ENCODE measurements around the gene PNKD. TPM values are rescaled to one million over a fixed set of nuclear protein-coding genes. Genes with fewer than 3 reads are reported as not detected.
"Not testable (repeated sequence)": the region's sequence is repeated elsewhere in the genome, so short reads cannot be mapped to it uniquely, and the experiment has no call there.

Gene PNKD
- total RNA-seq, 1 donor from 2014 or later, result 28.9 TPM

DNA sequence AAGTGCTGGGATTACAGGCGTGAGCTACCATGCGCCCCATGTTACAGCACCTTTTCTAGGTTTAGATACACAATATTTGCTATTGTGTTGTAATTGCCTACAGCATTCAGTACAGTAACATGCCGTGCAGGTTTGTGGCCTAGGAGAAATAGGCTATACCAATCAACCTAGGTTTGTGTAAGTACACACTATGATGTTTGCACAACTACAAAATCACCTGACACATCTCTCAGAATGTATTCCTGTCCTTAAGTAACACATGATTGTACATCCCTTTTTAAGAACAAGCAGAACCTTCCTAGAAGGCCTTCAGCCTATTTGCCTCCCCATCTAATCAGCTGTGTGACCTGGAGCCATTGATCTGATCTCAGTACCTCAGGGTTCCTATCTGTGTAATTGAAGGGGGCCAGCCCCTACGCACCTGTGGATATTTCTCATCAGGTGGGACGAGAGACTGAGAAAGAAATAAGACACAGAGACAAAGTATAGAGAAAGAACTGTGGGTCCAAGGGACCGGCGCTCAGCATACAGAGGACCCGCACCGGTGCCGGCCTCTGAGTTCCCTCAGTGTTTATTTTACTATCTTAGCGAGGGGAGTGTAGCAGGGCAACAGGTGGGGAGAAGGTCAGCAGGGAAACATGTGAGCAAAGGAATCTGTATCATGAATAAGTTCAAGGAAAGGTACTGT is 40.7 kb downstream of the PNKD start:
- no peak overlapping the region for H3K4me3 Mint-ChIP-seq (ENCODE audit: unreplicated experiment)
- H3K9me3 Mint-ChIP-seq (ENCODE audit: low read depth), result no peaks in the 10 kb centered on the region
- H3K27me3 Mint-ChIP-seq (ENCODE audit: low read depth), result peaks cover 3% of the 10 kb centered on the region
- peaks cover 1% of the 10 kb centered on the region for H3K4me1 Mint-ChIP-seq (ENCODE audit: low read depth)
- no peak overlapping the region for H3K27ac Mint-ChIP-seq (ENCODE audit: unreplicated experiment)
- no peaks in the 10 kb centered on the region for H3K36me3 Mint-ChIP-seq (ENCODE audit: low read depth)
- DNase-seq (ENCODE audit: low spot score), result no peak
- TF ChIP-seq, protein P1, sequence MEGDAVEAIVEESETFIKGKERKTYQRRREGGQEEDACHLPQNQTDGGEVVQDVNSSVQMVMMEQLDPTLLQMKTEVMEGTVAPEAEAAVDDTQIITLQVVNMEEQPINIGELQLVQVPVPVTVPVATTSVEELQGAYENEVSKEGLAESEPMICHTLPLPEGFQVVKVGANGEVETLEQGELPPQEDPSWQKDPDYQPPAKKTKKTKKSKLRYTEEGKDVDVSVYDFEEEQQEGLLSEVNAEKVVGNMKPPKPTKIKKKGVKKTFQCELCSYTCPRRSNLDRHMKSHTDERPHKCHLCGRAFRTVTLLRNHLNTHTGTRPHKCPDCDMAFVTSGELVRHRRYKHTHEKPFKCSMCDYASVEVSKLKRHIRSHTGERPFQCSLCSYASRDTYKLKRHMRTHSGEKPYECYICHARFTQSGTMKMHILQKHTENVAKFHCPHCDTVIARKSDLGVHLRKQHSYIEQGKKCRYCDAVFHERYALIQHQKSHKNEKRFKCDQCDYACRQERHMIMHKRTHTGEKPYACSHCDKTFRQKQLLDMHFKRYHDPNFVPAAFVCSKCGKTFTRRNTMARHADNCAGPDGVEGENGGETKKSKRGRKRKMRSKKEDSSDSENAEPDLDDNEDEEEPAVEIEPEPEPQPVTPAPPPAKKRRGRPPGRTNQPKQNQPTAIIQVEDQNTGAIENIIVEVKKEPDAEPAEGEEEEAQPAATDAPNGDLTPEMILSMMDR (IDR thresholded peaks at IDR 0.05), result no peak

DNA sequence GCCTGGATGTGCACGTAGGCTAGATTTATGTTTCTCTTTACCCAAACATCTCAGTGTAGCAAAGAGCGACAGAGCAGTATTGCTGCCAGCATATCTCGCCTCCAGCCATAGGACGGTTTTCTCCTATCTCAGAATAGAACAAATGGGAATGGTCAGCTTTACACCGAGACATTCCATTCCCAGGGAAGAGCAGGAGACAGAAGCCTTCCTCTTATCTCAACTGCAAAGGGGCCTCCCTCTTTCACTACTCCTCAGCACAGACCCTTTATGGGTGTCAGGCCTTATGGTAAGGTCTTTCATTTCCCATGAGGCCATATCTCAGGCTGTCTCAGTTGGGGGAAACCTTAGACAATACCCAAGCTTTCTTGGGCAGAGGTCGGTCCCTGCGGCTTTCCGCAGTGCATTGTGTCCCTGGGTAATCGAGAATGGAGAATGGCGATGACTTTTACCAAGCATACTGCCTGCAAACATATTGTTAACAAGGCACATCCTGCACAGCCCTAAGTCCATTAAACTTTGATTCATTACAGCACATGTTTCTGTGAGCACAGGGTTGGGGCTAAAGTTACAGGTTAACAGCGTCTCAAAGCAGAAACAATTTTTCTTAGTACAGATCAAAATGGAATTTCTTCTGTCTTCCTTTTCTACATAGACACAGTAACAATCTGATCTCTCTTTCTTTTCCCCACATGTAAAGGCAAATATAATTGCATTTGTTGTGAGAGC is 41.4 kb downstream of the PNKD start:
- H3K4me3 Mint-ChIP-seq (ENCODE audit: unreplicated experiment); H3K4me1 Mint-ChIP-seq (ENCODE audit: low read depth); H3K36me3 Mint-ChIP-seq (ENCODE audit: low read depth); H3K27ac Mint-ChIP-seq (ENCODE audit: unreplicated experiment); DNase-seq (ENCODE audit: low spot score); H3K9me3 Mint-ChIP-seq (ENCODE audit: low read depth); H3K27me3 Mint-ChIP-seq (ENCODE audit: low read depth): not testable (repeated sequence)

DNA sequence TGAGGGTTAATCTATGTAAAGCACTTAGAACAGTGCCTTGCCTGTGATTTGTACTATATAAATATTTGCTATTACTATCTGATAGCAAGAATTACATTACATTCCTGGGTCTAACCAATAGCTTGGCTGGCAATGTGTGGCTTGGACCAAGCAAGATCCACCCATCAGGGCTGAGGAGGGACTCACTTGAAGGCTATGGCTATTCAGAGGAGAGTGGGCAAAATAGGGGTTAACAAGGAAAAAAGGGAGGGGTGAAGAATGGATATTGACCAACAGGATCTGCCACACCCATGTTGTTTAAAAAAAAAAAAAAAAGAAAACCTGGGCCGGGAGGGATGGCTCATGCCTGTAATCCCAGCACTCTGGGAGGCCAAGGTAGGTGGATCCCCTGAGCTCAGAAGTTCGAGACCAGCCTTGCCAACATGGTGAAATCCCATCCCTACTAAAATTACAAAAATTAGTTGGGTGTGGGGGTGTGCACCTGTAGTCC is 42.0 kb downstream of the PNKD start:
- Mint-ChIP-seq H3K27ac (ENCODE audit: unreplicated experiment) (no peak overlapping the region), H3K4me1 (ENCODE audit: low read depth) (peaks cover 6% of the 10 kb centered on the region), H3K9me3 (ENCODE audit: low read depth) (no peaks in the 10 kb centered on the region), H3K36me3 (ENCODE audit: low read depth) (no peaks in the 10 kb centered on the region), H3K27me3 (ENCODE audit: low read depth) (peaks cover 3% of the 10 kb centered on the region), H3K4me3 (ENCODE audit: unreplicated experiment) (no peak overlapping the region)
- DNase-seq (ENCODE audit: low spot score), result no peak
- TF ChIP-seq, protein P1 (IDR thresholded peaks at IDR 0.05), result no peak

DNA sequence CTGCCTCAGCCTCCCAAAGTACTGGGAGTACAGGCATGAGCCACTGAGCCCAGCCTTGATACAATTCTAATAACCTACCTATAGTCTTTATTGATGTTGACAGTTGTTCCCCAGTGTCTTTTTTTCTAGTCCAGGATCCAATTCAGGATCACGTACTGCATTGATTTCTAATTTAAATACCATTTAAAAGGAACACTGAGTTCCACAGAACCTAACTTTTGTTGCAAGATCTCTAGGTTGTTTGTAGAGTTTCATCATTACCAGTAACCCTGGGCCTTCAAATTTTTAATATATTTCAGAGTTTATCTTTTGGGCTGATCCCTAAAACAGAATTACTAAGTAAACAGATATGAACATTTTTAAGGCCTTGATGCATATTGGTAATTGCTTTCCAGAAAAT is 43.0 kb downstream of the PNKD start:
- H3K4me3 Mint-ChIP-seq (ENCODE audit: unreplicated experiment), result no peak overlapping the region
- TF ChIP-seq, protein P1 (IDR thresholded peaks at IDR 0.05), result no peak
- H3K36me3 Mint-ChIP-seq (ENCODE audit: low read depth), result no peaks in the 10 kb centered on the region
- H3K27me3 Mint-ChIP-seq (ENCODE audit: low read depth), result no peaks in the 10 kb centered on the region
- peaks cover 6% of the 10 kb centered on the region for H3K4me1 Mint-ChIP-seq (ENCODE audit: low read depth)
- no peaks in the 10 kb centered on the region for H3K9me3 Mint-ChIP-seq (ENCODE audit: low read depth)
- DNase-seq (ENCODE audit: low spot score), result no peak
- H3K27ac Mint-ChIP-seq (ENCODE audit: unreplicated experiment), result no peak overlapping the region

DNA sequence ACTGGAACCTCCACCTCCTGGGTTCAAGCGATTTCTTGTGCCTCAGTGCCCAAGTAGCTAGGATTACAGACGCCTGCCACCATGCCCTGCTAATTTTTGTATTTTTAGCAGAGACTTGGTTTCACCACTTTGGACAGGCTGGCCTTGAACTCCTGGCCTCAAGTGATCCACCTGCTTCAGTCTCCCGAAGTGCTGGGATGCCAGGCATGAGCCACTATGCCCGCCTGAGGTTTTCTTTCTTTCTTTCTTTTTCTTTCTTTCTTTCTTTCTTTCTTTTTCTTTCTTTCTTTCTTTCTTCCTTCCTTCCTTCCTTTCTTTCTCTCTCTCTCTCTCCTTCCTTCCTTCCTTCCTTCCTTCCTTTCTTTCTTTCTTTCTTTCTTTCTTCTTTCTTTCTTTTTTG is 44.4 kb downstream of the PNKD start:
- not testable (repeated sequence) for H3K4me3 Mint-ChIP-seq (ENCODE audit: unreplicated experiment); DNase-seq (ENCODE audit: low spot score); H3K9me3 Mint-ChIP-seq (ENCODE audit: low read depth); H3K27me3 Mint-ChIP-seq (ENCODE audit: low read depth); H3K4me1 Mint-ChIP-seq (ENCODE audit: low read depth); H3K36me3 Mint-ChIP-seq (ENCODE audit: low read depth); H3K27ac Mint-ChIP-seq (ENCODE audit: unreplicated experiment)

DNA sequence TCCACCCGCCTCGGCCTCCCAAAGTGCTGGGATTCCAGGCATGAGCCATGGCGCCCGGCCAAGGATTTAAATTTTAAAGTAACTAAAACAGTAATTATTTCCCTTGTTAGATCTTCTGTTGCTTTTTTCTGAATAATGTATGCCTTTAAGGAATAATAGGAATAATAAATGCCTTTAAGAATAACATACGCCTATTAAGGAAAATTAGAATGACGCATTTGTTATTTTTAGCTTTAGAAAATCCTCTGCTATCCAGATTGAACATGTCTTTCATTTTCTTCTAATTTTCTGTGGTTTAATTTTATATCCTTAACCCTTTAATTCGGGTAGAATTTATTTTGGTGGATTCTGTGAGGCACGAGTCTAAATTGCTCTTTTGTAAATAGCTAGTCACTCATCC is 45.1 kb downstream of the PNKD start:
- DNase-seq (ENCODE audit: low spot score), result no peak

More for the DNA sequence above, 45.1 kb downstream of the PNKD start:
- TF ChIP-seq, protein P1 (IDR thresholded peaks at IDR 0.05), result no peak
- no peak overlapping the region for H3K4me3 Mint-ChIP-seq (ENCODE audit: unreplicated experiment)
- H3K36me3 Mint-ChIP-seq (ENCODE audit: low read depth), result no peaks in the 10 kb centered on the region
- peaks cover 10% of the 10 kb centered on the region for H3K4me1 Mint-ChIP-seq (ENCODE audit: low read depth)
- no peaks in the 10 kb centered on the region for H3K27me3 Mint-ChIP-seq (ENCODE audit: low read depth)
- no peaks in the 10 kb centered on the region for H3K9me3 Mint-ChIP-seq (ENCODE audit: low read depth)
- H3K27ac Mint-ChIP-seq (ENCODE audit: unreplicated experiment), result no peak overlapping the region
